Activated CD4-positive, alpha-beta T cell treated with anti-CD3 and anti-CD28 coated beads, Interleukin-2, amount 10 ng/mL, durations not matched to agents 24 days and 14 days (primary cell): ENCODE data around the gene LCE2C. TPM values are rescaled to one million over a fixed set of nuclear protein-coding genes. Genes with fewer than 3 reads are reported as not detected.
"Not testable (repeated sequence)": the region's sequence is repeated elsewhere in the genome, so short reads cannot be mapped to it uniquely, and the experiment has no call there.

ENCODE experiments used
- DNase-seq: peaks from one replicate; pipeline ENCODE4 v3.0.0; 2022
- H3K27ac Mint-ChIP-seq: one replicate; pipeline ENCODE4 v1.8.0; 2022; ENCODE audit warnings: mild to moderate bottlenecking, mixed read lengths
- H3K27me3 Mint-ChIP-seq: one replicate; pipeline ENCODE4 v1.8.0; 2022; ENCODE audit warnings: mixed read lengths
- H3K36me3 Mint-ChIP-seq: one replicate; pipeline ENCODE4 v1.8.0; 2022; ENCODE audit warnings: low read depth, mild to moderate bottlenecking, mixed read lengths
- H3K4me1 Mint-ChIP-seq: one replicate; pipeline ENCODE4 v1.8.0; 2021; ENCODE audit warnings: mixed read lengths
- H3K4me3 Mint-ChIP-seq: one replicate; pipeline ENCODE4 v1.8.0; 2022; ENCODE audit warnings: mild to moderate bottlenecking, moderate library complexity, mixed read lengths
- H3K9me3 Mint-ChIP-seq: one replicate; pipeline ENCODE4 v1.8.0; 2021; ENCODE audit warnings: mixed read lengths
- intact Hi-C: fragments of 100-400 bp; cut with micrococcal nuclease; formaldehyde crosslinking; loops from one replicate; pipeline ENCODE4 v1.15.1; 2023
- total RNA-seq: library from RNA; stranded (reverse); gene quantifications from 2 replicates; pipeline ENCODE4 v1.2.3, GENCODE V29; 2022

LCE2C gene
- total RNA-seq, 1 donor from 2014 or later: not detected

GRCh38 chr1:152679459-152679858 lies 4.4 kb downstream of the LCE2C start:
- no peak overlapping the region for H3K4me3 Mint-ChIP-seq
- H3K27me3 Mint-ChIP-seq: peaks cover 2% of the 10 kb centered on the region
- no peaks in the 10 kb centered on the region for H3K4me1 Mint-ChIP-seq
- no peaks in the 10 kb centered on the region for H3K36me3 Mint-ChIP-seq
- no peaks in the 10 kb centered on the region for H3K9me3 Mint-ChIP-seq
- H3K27ac Mint-ChIP-seq: no peak overlapping the region
- DNase-seq: no peak
- intact Hi-C loops: no loop called here

GRCh38 chr1:152681616-152682015 lies 6.5 kb downstream of the LCE2C start:
- no peak overlapping the region for H3K4me3 Mint-ChIP-seq
- no peaks in the 10 kb centered on the region for H3K9me3 Mint-ChIP-seq
- H3K27ac Mint-ChIP-seq: no peak overlapping the region
- no peak for DNase-seq
- H3K4me1 Mint-ChIP-seq: no peaks in the 10 kb centered on the region
- no peaks in the 10 kb centered on the region for H3K36me3 Mint-ChIP-seq
- intact Hi-C loops: no loop called here
- no peaks in the 10 kb centered on the region for H3K27me3 Mint-ChIP-seq

GRCh38 chr1:152683846-152684245 lies 8.8 kb downstream of the LCE2C start:
- Mint-ChIP-seq H3K4me3 (no peak overlapping the region), H3K27ac (no peak overlapping the region), H3K4me1 (no peaks in the 10 kb centered on the region), H3K36me3 (no peaks in the 10 kb centered on the region), H3K9me3 (no peaks in the 10 kb centered on the region), H3K27me3 (peaks cover 2% of the 10 kb centered on the region)
- DNase-seq: no peak
- intact Hi-C loops: no loop called here

- H3K27ac Mint-ChIP-seq, H3K27me3 Mint-ChIP-seq, intact Hi-C loops, H3K4me1 Mint-ChIP-seq, H3K9me3 Mint-ChIP-seq, H3K36me3 Mint-ChIP-seq, DNase-seq, H3K4me3 Mint-ChIP-seq: not testable (repeated sequence)
Observed at GRCh38 chr1:152685823-152686222, 10.7 kb downstream of the LCE2C start, which contains the start of gene LCE2B. TSS of gene LCE2B (plus strand) at chr1:152686123. CDS start at chr1:152686844, 721 bp downstream.

GRCh38 chr1:152697701-152698600 lies 22.9 kb downstream of the LCE2C start, which contains the start of gene LCE2A:
TSS of gene LCE2A (plus strand) at chr1:152698345. CDS start at chr1:152698902, 557 bp downstream.
- peaks cover 8% of the 10 kb centered on the region for H3K9me3 Mint-ChIP-seq
- no peak for DNase-seq

GRCh38 chr1:152699746-152700145 lies 24.7 kb downstream of the LCE2C start:
- Mint-ChIP-seq H3K4me3 (no peak overlapping the region), H3K27ac (no peak overlapping the region), H3K27me3 (peaks cover 3% of the 10 kb centered on the region), H3K9me3 (no peaks in the 10 kb centered on the region), H3K4me1 (no peaks in the 10 kb centered on the region), H3K36me3 (no peaks in the 10 kb centered on the region)
- no peak for DNase-seq
- intact Hi-C loops: no loop called here

More at GRCh38 chr1:152697701-152698600, 22.9 kb downstream of the LCE2C start, which contains the start of gene LCE2A:
- Mint-ChIP-seq H3K36me3 (no peaks in the 10 kb centered on the region), H3K27ac (no peak within 1 kb of the TSS), H3K27me3 (no peaks in the 10 kb centered on the region), H3K4me3 (no peak within 1 kb of the TSS), H3K4me1 (no peaks in the 10 kb centered on the region)
- intact Hi-C loops: no loop called here

- H3K4me3 Mint-ChIP-seq: no peak within 1 kb of the TSS
- H3K36me3 Mint-ChIP-seq: no peaks in the 10 kb centered on the region
- DNase-seq: no peak
- H3K27ac Mint-ChIP-seq: no peak within 1 kb of the TSS
- H3K4me1 Mint-ChIP-seq: no peaks in the 10 kb centered on the region
- no peaks in the 10 kb centered on the region for H3K9me3 Mint-ChIP-seq
- intact Hi-C loops: no loop called here
- H3K27me3 Mint-ChIP-seq: peaks cover 7% of the 10 kb centered on the region
Observed at GRCh38 chr1:152707860-152708259, 32.8 kb downstream of the LCE2C start, which contains the start of gene LCE4A. TSS of gene LCE4A (plus strand) at chr1:152708160. CDS start at chr1:152709076, 916 bp downstream.

- intact Hi-C loops: no loop called here
Observed at GRCh38 chr1:152718238-152718637, 43.2 kb downstream of the LCE2C start.

GRCh38 chr1:152725261-152725660 lies 50.2 kb downstream of the LCE2C start:
- intact Hi-C loops: no loop called here
- no peaks in the 10 kb centered on the region for H3K9me3 Mint-ChIP-seq

More at GRCh38 chr1:152718238-152718637, 43.2 kb downstream of the LCE2C start:
- Mint-ChIP-seq H3K36me3 (no peaks in the 10 kb centered on the region), H3K4me3 (no peak overlapping the region), H3K9me3 (no peaks in the 10 kb centered on the region), H3K27me3 (peaks cover 4% of the 10 kb centered on the region), H3K27ac (no peak overlapping the region), H3K4me1 (no peaks in the 10 kb centered on the region)
- DNase-seq: no peak

More at GRCh38 chr1:152725261-152725660, 50.2 kb downstream of the LCE2C start:
- Mint-ChIP-seq H3K4me1 (no peaks in the 10 kb centered on the region), H3K4me3 (no peak overlapping the region), H3K27me3 (peaks cover 4% of the 10 kb centered on the region), H3K27ac (no peak overlapping the region), H3K36me3 (no peaks in the 10 kb centered on the region)
- DNase-seq: no peak

Other genes starting within 250 kb of the LCE2C start
- not detected in 2 replicates for gene LCE5A, start 164.5 kb upstream of the LCE2C start, total RNA-seq
- gene CRCT1, start 160.8 kb upstream of the LCE2C start, total RNA-seq: not detected in 2 replicates
- gene LCE3E, start 108.5 kb upstream of the LCE2C start, total RNA-seq: not detected in 2 replicates
- not detected in 2 replicates for gene LCE3D, start 94.8 kb upstream of the LCE2C start, total RNA-seq
- not detected in 2 replicates for gene LCE3C, start 75.0 kb upstream of the LCE2C start, total RNA-seq
- gene LCE3B, start 61.5 kb upstream of the LCE2C start, total RNA-seq: not detected in 2 replicates
- gene LCE3A, start 52.2 kb upstream of the LCE2C start, total RNA-seq: not detected in 2 replicates
- not detected in 2 replicates for gene LCE2D, start 11.9 kb upstream of the LCE2C start, total RNA-seq
- not detected in 2 replicates for gene LCE2B, start 10.8 kb downstream of the LCE2C start, total RNA-seq
- not detected in 2 replicates for gene LCE2A, start 23.1 kb downstream of the LCE2C start, total RNA-seq
- gene LCE4A, start 32.9 kb downstream of the LCE2C start, total RNA-seq: not detected in 2 replicates
- not detected in 2 replicates for gene KPRP, start 82.7 kb downstream of the LCE2C start, total RNA-seq
- gene LCE1F, start 99.9 kb downstream of the LCE2C start, total RNA-seq: not detected in 2 replicates
- not detected in 2 replicates for gene LCE1E, start 111.0 kb downstream of the LCE2C start, total RNA-seq
- gene LCE1D, start 121.4 kb downstream of the LCE2C start, total RNA-seq: not detected in 2 replicates
- gene LCE1C, start 131.4 kb downstream of the LCE2C start, total RNA-seq: not detected in 2 replicates
- gene LCE1B, start 136.7 kb downstream of the LCE2C start, total RNA-seq: not detected in 2 replicates
- not detected in 2 replicates for gene LCE1A, start 152.2 kb downstream of the LCE2C start, total RNA-seq
- not detected in 2 replicates for gene LCE6A, start 167.6 kb downstream of the LCE2C start, total RNA-seq
- not detected in 2 replicates for gene LCE7A, start 184.7 kb downstream of the LCE2C start, total RNA-seq
- gene SMCP, start 203.0 kb downstream of the LCE2C start, total RNA-seq: not detected in 2 replicates
- gene IVL, start 233.3 kb downstream of the LCE2C start, total RNA-seq: not detected in 2 replicates